Measurements from ENCODE around the gene SF3B5. TPM values are rescaled to one million over a fixed set of nuclear protein-coding genes. Genes with fewer than 3 reads are reported as not detected.

The SF3B5 gene
- total RNA-seq, 2 experiments from 2014 or later, result 113 to 124 TPM

GRCh38 chr6:144129469-144129868 is 34.1 kb upstream of the SF3B5 start:
- ATAC-seq (ENCODE audit: poor library complexity) (no peak), DNase-seq (no peak)
- Histone ChIP-seq H3K4me1 (ENCODE audit: insufficient read depth, low read length) (peaks cover 4% of the 10 kb centered on the region), H3K36me3 (ENCODE audit: insufficient read depth, low read length) (no peaks in the 10 kb centered on the region), H3K27me3 (ENCODE audit: control insufficient read depth in 1 of 2, insufficient read depth in 2 of 2, low read length in 2 of 2) (no peaks in the 10 kb centered on the region), H3K9me3 (ENCODE audit: control insufficient read depth in 1 of 2, insufficient read depth in 1 of 2, low read length in 2 of 2) (no peaks in the 10 kb centered on the region), H3K27ac (ENCODE audit: low read depth in 1 of 2, low read length in 2 of 2) (no peak overlapping the region), H3K4me3 (ENCODE audit: low read length) (no peak overlapping the region)
- H3K27me3 Mint-ChIP-seq, result no peaks in the 10 kb centered on the region
- intact Hi-C loops (cut with DNase I, micrococcal nuclease), result no loop called here
- no peaks in the 10 kb centered on the region for H3K36me3 Mint-ChIP-seq (ENCODE audit: low read depth)
- no peaks in the 10 kb centered on the region for H3K9me3 Mint-ChIP-seq
- no peak overlapping the region for H3K27ac Mint-ChIP-seq
- POLR2A ChIA-PET, result interaction anchor here (1.1 kb wide), 1 partner anchor 22 kb away, joined by 3 read pairs; no protein-coding TSS in a partner anchor
- peaks cover 6% of the 10 kb centered on the region for H3K4me1 Mint-ChIP-seq (ENCODE audit: low read depth)
- no peak for TF ChIP-seq CTCF (IDR thresholded peaks at IDR 0.05)
- no peak overlapping the region for H3K4me3 Mint-ChIP-seq
- CTCF ChIA-PET, result interaction anchor here (1.6 kb wide), 1 partner anchor 75 kb away, joined by 4 read pairs; no protein-coding TSS in a partner anchor

- H3K27me3 Mint-ChIP-seq, result no peaks in the 10 kb centered on the region
- H3K4me3 ChIP-seq (ENCODE audit: low read length), result no peak overlapping the region
- H3K27ac ChIP-seq (ENCODE audit: low read depth in 1 of 2, low read length in 2 of 2), result no peak overlapping the region
- DNase-seq (no peak), ATAC-seq (ENCODE audit: poor library complexity) (no peak)
- no peaks in the 10 kb centered on the region for H3K36me3 ChIP-seq (ENCODE audit: insufficient read depth, low read length)
- ChIA-PET POLR2A (no interaction called here), CTCF (interaction anchor here (1.6 kb wide), 1 partner anchor 11 kb away, joined by 3 read pairs; no protein-coding TSS in a partner anchor)
- no peaks in the 10 kb centered on the region for H3K27me3 ChIP-seq (ENCODE audit: control insufficient read depth in 1 of 2, insufficient read depth in 2 of 2, low read length in 2 of 2)
- intact Hi-C loops (cut with DNase I, micrococcal nuclease), result no loop called here
- no peak overlapping the region for H3K4me3 Mint-ChIP-seq
- H3K9me3 Mint-ChIP-seq, result no peaks in the 10 kb centered on the region
- H3K9me3 ChIP-seq (ENCODE audit: control insufficient read depth in 1 of 2, insufficient read depth in 1 of 2, low read length in 2 of 2), result no peaks in the 10 kb centered on the region
- no peak for TF ChIP-seq CTCF (IDR thresholded peaks at IDR 0.05)
- H3K4me1 Mint-ChIP-seq (ENCODE audit: low read depth), result peaks cover 6% of the 10 kb centered on the region
- H3K27ac Mint-ChIP-seq, result no peak overlapping the region
- peaks cover 4% of the 10 kb centered on the region for H3K4me1 ChIP-seq (ENCODE audit: insufficient read depth, low read length)
- H3K36me3 Mint-ChIP-seq (ENCODE audit: low read depth), result no peaks in the 10 kb centered on the region
Measured at GRCh38 chr6:144127097-144127496, 31.7 kb upstream of the SF3B5 start.

- DNase-seq, result peak in 1 of 14 experiments; percentile 8
- no peak overlapping the region for H3K4me3 ChIP-seq (ENCODE audit: low read length)
- H3K27ac ChIP-seq (ENCODE audit: low read depth in 1 of 2, low read length in 2 of 2), result no peak overlapping the region
- no peaks in the 10 kb centered on the region for H3K36me3 ChIP-seq (ENCODE audit: insufficient read depth, low read length)
- H3K27me3 ChIP-seq (ENCODE audit: control insufficient read depth in 1 of 2, insufficient read depth in 2 of 2, low read length in 2 of 2), result no peaks in the 10 kb centered on the region
- Mint-ChIP-seq H3K4me3 (no peak overlapping the region), H3K27ac (no peak overlapping the region), H3K9me3 (no peaks in the 10 kb centered on the region), H3K27me3 (no peaks in the 10 kb centered on the region), H3K4me1 (ENCODE audit: low read depth) (no peaks in the 10 kb centered on the region), H3K36me3 (ENCODE audit: low read depth) (no peaks in the 10 kb centered on the region)
- POLR2A ChIA-PET, result no interaction called here
- H3K9me3 ChIP-seq (ENCODE audit: control insufficient read depth in 1 of 2, insufficient read depth in 1 of 2, low read length in 2 of 2), result no peaks in the 10 kb centered on the region
- H3K4me1 ChIP-seq (ENCODE audit: insufficient read depth, low read length), result no peaks in the 10 kb centered on the region
- intact Hi-C loops (cut with DNase I, micrococcal nuclease), result no loop called here
- CTCF ChIA-PET, result no interaction called here
- ATAC-seq (ENCODE audit: poor library complexity), result no peak
- no peak for TF ChIP-seq CTCF (IDR thresholded peaks at IDR 0.05)
Measured at GRCh38 chr6:144123836-144124235, 28.5 kb upstream of the SF3B5 start.
